Measurements from ENCODE around the gene TACC2.

- TF ChIP-seq CTCF (conservative IDR thresholded peaks at IDR 0.05), result no peak
- TF ChIP-seq EZH2 (IDR thresholded peaks at IDR 0.05; ENCODE audit: low read depth), result no peak
Observed at GRCh38 chr10:122178655-122179054, 189.7 kb downstream of the TACC2 start.
